Measurements from ENCODE around the gene ATG13.

GRCh38 chr11:46700241-46701077 is 83.1 kb downstream of the ATG13 start, which contains the start of the genes ARHGAP1 and ZNF408:
- TF ChIP-seq CTCF (IDR thresholded peaks at IDR 0.05; ENCODE audit: low read depth, low read length, poor library complexity, severe bottlenecking): no peak
- no peak for TF ChIP-seq EZH2phosphoT487 (IDR thresholded peaks at IDR 0.05; ENCODE audit: borderline replicate concordance, low read length)
